Activated T-helper 17 cell treated with anti-CD3 and anti-CD28 coated beads, Interleukin-2, amount 50 U/mL, for 72 hours (primary cell): Measurements from ENCODE around the gene MRPS30. TPM values are rescaled to one million over a fixed set of nuclear protein-coding genes. Genes with fewer than 3 reads are reported as not detected.

Source experiments
- ATAC-seq: fragments of 150-1000 bp; cut with Tn5 transposase; replicated peaks from 2 replicates; pipeline ENCODE4 v1.10.0; 2021; ENCODE audit warnings: mild to moderate bottlenecking, moderate library complexity
- H3K27ac Mint-ChIP-seq: one replicate; pipeline ENCODE4 v1.8.0; 2022; ENCODE audit warnings: mixed read lengths
- H3K27me3 Mint-ChIP-seq: one replicate; pipeline ENCODE4 v1.8.0; 2022; ENCODE audit warnings: mixed read lengths
- H3K36me3 Mint-ChIP-seq: one replicate; pipeline ENCODE4 v1.8.0; 2022; ENCODE audit warnings: low read depth, mild to moderate bottlenecking, mixed read lengths
- H3K4me1 Mint-ChIP-seq: one replicate; pipeline ENCODE4 v1.8.0; 2022; ENCODE audit warnings: mixed read lengths
- H3K4me3 Mint-ChIP-seq: one replicate; pipeline ENCODE4 v1.8.0; 2022; ENCODE audit warnings: mild to moderate bottlenecking, mixed read lengths
- H3K9me3 Mint-ChIP-seq: one replicate; pipeline ENCODE4 v1.8.0; 2022; ENCODE audit warnings: mixed read lengths
- total RNA-seq, 2 donors: library from RNA; stranded (reverse); gene quantifications; one replicate each; pipeline ENCODE4 v1.2.3, GENCODE V29; 2022

MRPS30 gene
- total RNA-seq, 2 donors from 2014 or later, result 42.0 to 53.8 TPM

- Mint-ChIP-seq H3K4me3 (no peak overlapping the region), H3K27ac (no peak overlapping the region), H3K27me3 (no peaks in the 10 kb centered on the region), H3K9me3 (peaks cover 8% of the 10 kb centered on the region), H3K36me3 (peaks cover 7% of the 10 kb centered on the region), H3K4me1 (no peaks in the 10 kb centered on the region)
- ATAC-seq, result no peak
Measured at GRCh38 chr5:44842496-44843282, 33.9 kb downstream of the MRPS30 start.

GRCh38 chr5:44844744-44845143, 36.0 kb downstream of the MRPS30 start:
- ATAC-seq, result no peak

GRCh38 chr5:44845777-44846176, 37.0 kb downstream of the MRPS30 start:
- Mint-ChIP-seq H3K4me3 (no peak overlapping the region), H3K27ac (no peak overlapping the region), H3K9me3 (no peaks in the 10 kb centered on the region), H3K4me1 (no peaks in the 10 kb centered on the region), H3K27me3 (no peaks in the 10 kb centered on the region), H3K36me3 (no peaks in the 10 kb centered on the region)
- ATAC-seq, result no peak

More at GRCh38 chr5:44844744-44845143, 36.0 kb downstream of the MRPS30 start:
- no peaks in the 10 kb centered on the region for H3K4me1 Mint-ChIP-seq
- H3K27ac Mint-ChIP-seq, result no peak overlapping the region
- no peaks in the 10 kb centered on the region for H3K36me3 Mint-ChIP-seq
- H3K4me3 Mint-ChIP-seq, result no peak overlapping the region
- H3K27me3 Mint-ChIP-seq, result no peaks in the 10 kb centered on the region
- H3K9me3 Mint-ChIP-seq, result no peaks in the 10 kb centered on the region

GRCh38 chr5:44847206-44847852, 38.6 kb downstream of the MRPS30 start:
- Mint-ChIP-seq H3K27me3 (no peaks in the 10 kb centered on the region), H3K9me3 (no peaks in the 10 kb centered on the region), H3K4me1 (no peaks in the 10 kb centered on the region), H3K27ac (no peak overlapping the region), H3K36me3 (no peaks in the 10 kb centered on the region), H3K4me3 (no peak overlapping the region)
- ATAC-seq, result no peak

GRCh38 chr5:44860267-44860666, 51.5 kb downstream of the MRPS30 start:
- H3K27ac Mint-ChIP-seq, result no peak overlapping the region
- no peaks in the 10 kb centered on the region for H3K9me3 Mint-ChIP-seq
- ATAC-seq, result no peak
- H3K36me3 Mint-ChIP-seq, result no peaks in the 10 kb centered on the region
- no peaks in the 10 kb centered on the region for H3K27me3 Mint-ChIP-seq
- H3K4me3 Mint-ChIP-seq, result no peak overlapping the region
- no peaks in the 10 kb centered on the region for H3K4me1 Mint-ChIP-seq

- no peak for ATAC-seq
- Mint-ChIP-seq H3K36me3 (no peaks in the 10 kb centered on the region), H3K27me3 (peaks cover 4% of the 10 kb centered on the region), H3K9me3 (no peaks in the 10 kb centered on the region), H3K4me3 (no peak overlapping the region), H3K4me1 (no peaks in the 10 kb centered on the region), H3K27ac (no peak overlapping the region)
Measured at GRCh38 chr5:44862808-44863207, 54.1 kb downstream of the MRPS30 start.
